GM18873 (cell line): ENCODE data around the gene MBNL2.

Source experiments
- ATAC-seq: cut with Tn5 transposase; IDR thresholded peaks from one replicate; pipeline ENCODE4 v1.9.1; 2021; ENCODE audit warnings: mild to moderate bottlenecking, moderate library complexity, moderate number of reproducible peaks; ENCODE audit not compliant: unreplicated experiment, low FRiP score

Gene MBNL2

GRCh38 chr13:97319113-97319720 lies 97.1 kb downstream of the MBNL2 start:
- ATAC-seq: no peak

- no peak for ATAC-seq
These were observed 99.0 kb downstream of the MBNL2 start for GRCh38 chr13:97321101-97321500.

GRCh38 chr13:97321616-97322321 lies 99.6 kb downstream of the MBNL2 start:
- ATAC-seq: no peak

- ATAC-seq: no peak
These were observed 100.7 kb downstream of the MBNL2 start for GRCh38 chr13:97322740-97323342.

GRCh38 chr13:97324115-97324514 lies 102.0 kb downstream of the MBNL2 start:
- ATAC-seq: no peak

- no peak for ATAC-seq
These were observed 103.6 kb downstream of the MBNL2 start for GRCh38 chr13:97325738-97326137.

GRCh38 chr13:97327086-97327485 lies 105.0 kb downstream of the MBNL2 start:
- ATAC-seq: no peak

GRCh38 chr13:97327506-97328221 lies 105.5 kb downstream of the MBNL2 start:
- ATAC-seq: no peak

- no peak for ATAC-seq
These were observed 106.2 kb downstream of the MBNL2 start for GRCh38 chr13:97328222-97328790.

GRCh38 chr13:97329331-97329730 lies 107.2 kb downstream of the MBNL2 start:
- no peak for ATAC-seq

- no peak for ATAC-seq
These were observed 108.3 kb downstream of the MBNL2 start for GRCh38 chr13:97330448-97330847.

- no peak for ATAC-seq
These were observed 110.6 kb downstream of the MBNL2 start for GRCh38 chr13:97332742-97333141.

- no peak for ATAC-seq
These were observed 111.8 kb downstream of the MBNL2 start for GRCh38 chr13:97333983-97334382.

- ATAC-seq: no peak
These were observed 112.6 kb downstream of the MBNL2 start for GRCh38 chr13:97334690-97335089.

GRCh38 chr13:97335488-97336134 lies 113.5 kb downstream of the MBNL2 start:
- ATAC-seq: no peak

- no peak for ATAC-seq
These were observed 115.9 kb downstream of the MBNL2 start for GRCh38 chr13:97337985-97338499.

GRCh38 chr13:97338571-97338970 lies 116.4 kb downstream of the MBNL2 start:
- ATAC-seq: no peak

GRCh38 chr13:97339019-97339987 lies 117.2 kb downstream of the MBNL2 start:
- ATAC-seq: no peak
